HepG2 (cell line): ENCODE measurements around the gene PGK1. TPM values are rescaled to one million over a fixed set of nuclear protein-coding genes. Genes with fewer than 3 reads are reported as not detected.

ENCODE experiments used
- ATAC-seq: fragments of 200-7000 bp; cut with Tn5 transposase; 3 replicates; pipeline ENCODE4 v1.9.1; 2020; ENCODE audit warnings: mild to moderate bottlenecking, moderate library complexity
- BruUV-seq: library from RNA; stranded (reverse); fragments of 400-500 nt; replicated peaks from 2 replicates; lab custom pipeline; 2021; lab: Mats Ljungman, UMichigan
- CTCF ChIA-PET: fragments of 300-600 bp; formaldehyde crosslinking; extraction: SDS; loops from one replicate; lab custom pipeline; 2021; ENCODE audit warnings: low total read pairs, inconsistent platforms, low intra/inter-chr PET ratio; lab: Yijun Ruan, JAX
- POLR2A ChIA-PET: fragments of 350-600 bp; sonication (Branson Sonifier 250); formaldehyde crosslinking; loops from one replicate; lab custom pipeline; 2020; ENCODE audit warnings: antibody characterized with exemption, inconsistent platforms; lab: Yijun Ruan, JAX
- DNase-seq: peaks from one replicate; pipeline ENCODE4 v3.0.0-alpha.2; 2015; ENCODE audit warnings: low spot score
- FAIRE-seq: peaks from 3 replicates; lab custom pipeline; 2011; peaks lifted over from hg19 to GRCh38; lab: Jason Lieb, UNC
- H2AFZ ChIP-seq: one replicate; pipeline ENCODE4 v1.6.1; 2011; ENCODE audit warnings: low read length, inconsistent platforms
- H3K27ac ChIP-seq: fragments of 300-600 bp; 3 replicates; pipeline ENCODE4 v1.8.0; 2011; ENCODE audit warnings: mixed run types, mild to moderate bottlenecking, mixed read lengths, low read length, inconsistent platforms; ENCODE audit not compliant: insufficient read depth; ENCODE audit errors: extremely low read length
- H3K27me3 ChIP-seq, 2 experiments: fragments of 200-600 bp in 1 of 2; 2 replicates in 1 of 2; 3 replicates in 1 of 2; pipeline versions ENCODE4 v1.6.0 to v1.8.0; 2011; ENCODE audit warnings: low read length in 2 of 2, mild to moderate bottlenecking in 2 of 2, moderate library complexity in 2 of 2, inconsistent platforms in 1 of 2; ENCODE audit not compliant: insufficient read depth in 2 of 2, control insufficient read depth in 1 of 2
- H3K36me3 ChIP-seq, 2 experiments: fragments of 200-600 bp in 1 of 2; replicated peaks in 1 of 2; 2 replicates in 1 of 2; 3 replicates in 1 of 2; pipeline versions ENCODE4 v1.5.1 to v1.8.0; 2011; ENCODE audit warnings: low read length in 2 of 2, inconsistent platforms in 1 of 2; ENCODE audit not compliant: insufficient read depth in 2 of 2, control insufficient read depth in 1 of 2
- H3K4me1 ChIP-seq: 2 replicates; pipeline ENCODE4 v1.5.1; 2012; ENCODE audit warnings: low read length, inconsistent platforms; ENCODE audit not compliant: insufficient read depth
- H3K4me2 ChIP-seq: 2 replicates; pipeline ENCODE4 v1.6.0; 2011; ENCODE audit warnings: low read depth, low read length, inconsistent platforms
- H3K4me3 ChIP-seq, 3 experiments: fragments of 200-600 bp in 1 of 3; sonication (generic), shearing (Covaris generic) in 1 of 3; replicated peaks in 1 of 3; 2 replicates each; pipeline ENCODE4 v1.5.1; 2011 to 2016; ENCODE audit warnings: low read length in 3 of 3, inconsistent platforms in 2 of 3, low read depth in 2 of 3, mild to moderate bottlenecking in 2 of 3, control low read depth in 1 of 3, mixed read lengths in 1 of 3; ENCODE audit not compliant: insufficient read depth in 1 of 3
- H3K79me2 ChIP-seq: one replicate; pipeline ENCODE4 v1.6.1; 2011; ENCODE audit warnings: low read length, inconsistent platforms; ENCODE audit not compliant: insufficient read depth
- H3K9ac ChIP-seq: 2 replicates; pipeline ENCODE4 v1.6.0; 2011; ENCODE audit warnings: mild to moderate bottlenecking, low read depth, low read length, inconsistent platforms; ENCODE audit not compliant: insufficient read depth
- H3K9me3 ChIP-seq: 2 replicates; pipeline ENCODE4 v1.5.1; 2012; ENCODE audit warnings: mild to moderate bottlenecking, low read length
- H4K20me1 ChIP-seq: 2 replicates; pipeline ENCODE4 v1.6.0; 2011; ENCODE audit warnings: inconsistent platforms, mild to moderate bottlenecking, low read length, moderate library complexity; ENCODE audit not compliant: insufficient read depth
- JDP2 ChIP-seq: sonication (generic); formaldehyde crosslinking; IDR thresholded peaks from 2 replicates; pipeline ENCODE4 v1.8.1; 2022; ENCODE audit warnings: missing genetic modification reagents, borderline replicate concordance
- MYNN ChIP-seq: sonication (generic); formaldehyde crosslinking; IDR thresholded peaks from 2 replicates; pipeline ENCODE4 v1.4.0; 2020; ENCODE audit warnings: mild to moderate bottlenecking, low read depth, missing genetic modification reagents
- RARA ChIP-seq: IDR thresholded peaks from 2 replicates; pipeline ENCODE4 v1.6.1; 2016; ENCODE audit warnings: missing genetic modification reagents, missing compliant biosample characterization
- RXRB ChIP-seq: IDR thresholded peaks from 2 replicates; pipeline ENCODE4 v1.6.1; 2016; ENCODE audit warnings: borderline replicate concordance, missing genetic modification reagents, missing compliant biosample characterization
- SRSF1 ChIP-seq: fragments of 200-400 bp; formaldehyde crosslinking; optimal IDR thresholded peaks from 2 replicates; pipeline ENCODE3; 2017; ENCODE audit warnings: mild to moderate bottlenecking, low read depth, low read length, moderate library complexity
- ZEB1 ChIP-seq: IDR thresholded peaks from 2 replicates; pipeline ENCODE4 v1.6.1; 2012; ENCODE audit warnings: mild to moderate bottlenecking, low read depth, inconsistent platforms; ENCODE audit not compliant: insufficient replicate concordance
- ZNF207 ChIP-seq: fragments of 450-650 bp; IDR thresholded peaks from 2 replicates; pipeline ENCODE4 v1.6.1; 2016; ENCODE audit warnings: antibody characterized with exemption, borderline replicate concordance
- ZNF616 ChIP-seq: sonication (generic); formaldehyde crosslinking; IDR thresholded peaks from 2 replicates; pipeline ENCODE4 v1.5.0; 2020; ENCODE audit warnings: low read depth, mild to moderate bottlenecking, missing genetic modification reagents
- ZNF709 ChIP-seq: sonication (generic); formaldehyde crosslinking; IDR thresholded peaks from 2 replicates; pipeline ENCODE4 v1.5.0; 2020; ENCODE audit warnings: mild to moderate bottlenecking, missing genetic modification reagents
- in situ Hi-C: cut with HindIII; loops from 2 replicates; pipeline ENCODE4 v1.10.0; 2017; ENCODE audit warnings: low pct_unique_long_range_greater_than_20kb; ENCODE audit not compliant: extremely low pct_ligation_motif_present
- intact Hi-C: fragments of 100-400 bp; cut with micrococcal nuclease; formaldehyde crosslinking; loops from one replicate; pipeline ENCODE4 v1.10.0; 2022; ENCODE audit not compliant: unreplicated experiment
- polyA plus RNA-seq, 8 experiments: library from polyadenylated mRNA; depleted of rRNA in 3 of 8; stranded (reverse) in 7 of 8; unstranded in 1 of 8; fragments of >200 nt; fragmentation: Illumina TruSeq in 4 of 8; extraction: Trizol in 4 of 8; gene quantifications; 2 replicates each; pipeline versions ENCODE4 v1.2.1 to v1.2.3, GENCODE V29; 2011 to 2016; ENCODE audit warnings: low read depth in 4 of 8, missing spikeins in 1 of 8, mixed read lengths in 1 of 8; ENCODE audit not compliant: insufficient read depth in 1 of 8
- total RNA-seq, 5 experiments: library from RNA; depleted of rRNA; stranded (reverse); fragments of >200 nt; fragmentation: Illumina TruSeq; extraction: Trizol; gene quantifications; 2 replicates each; pipeline ENCODE4 v1.2.3, GENCODE V29; 2016; ENCODE audit warnings: low read depth in 1 of 5
- TF ChIP-seq, protein P1 (sequence below): sonication (generic); formaldehyde crosslinking; IDR thresholded peaks from 2 replicates; pipeline ENCODE4 v1.8.1; 2023; ENCODE audit warnings: missing genetic modification reagents, mild to moderate bottlenecking, borderline replicate concordance

Gene PGK1
- total and polyA plus RNA-seq, 2 of the 13 experiments (the other 11 are each of a cell fraction or from before 2014, with no cell fraction given), result 325 to 1,274 TPM

DNA sequence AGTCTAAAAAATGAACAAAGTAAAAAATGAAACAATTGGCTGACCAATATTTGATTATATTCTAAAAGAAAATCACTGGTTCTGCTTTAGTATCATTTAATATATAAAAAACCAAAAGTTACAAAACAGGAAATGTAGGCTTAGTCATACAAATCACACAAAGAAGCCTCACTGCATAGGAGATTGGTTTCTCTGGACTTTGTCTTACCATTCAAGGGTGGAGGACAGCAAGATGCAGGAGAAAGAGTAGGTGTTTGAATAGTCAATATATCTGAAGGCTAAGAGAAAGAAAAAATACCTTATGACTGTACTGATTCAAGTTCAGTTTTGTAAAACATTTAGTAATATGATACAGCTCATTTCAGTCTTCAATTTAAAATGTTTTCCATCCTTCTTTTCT lies 64.0 kb downstream of the PGK1 start:
- no TSS peak for BruUV-seq
- ATAC-seq (no peak), FAIRE-seq (no peak), DNase-seq (no peak)
- ChIA-PET POLR2A (no interaction called here), CTCF (no interaction called here)
- H2AFZ ChIP-seq, result no peak overlapping the region
- no peaks in the 10 kb centered on the region for H3K4me1 ChIP-seq
- TF ChIP-seq ZNF709 (CRISPR knock-in tag) (no peak), MYNN (CRISPR knock-in tag) (no peak), RXRB (CRISPR knock-in tag) (no peak), ZNF616 (CRISPR knock-in tag) (no peak), SRSF1 (no peak), RARA (CRISPR knock-in tag) (no peak), ZEB1 (no peak), JDP2 (CRISPR knock-in tag) (no peak), ZNF207 (no peak)
- TF ChIP-seq, protein P1, sequence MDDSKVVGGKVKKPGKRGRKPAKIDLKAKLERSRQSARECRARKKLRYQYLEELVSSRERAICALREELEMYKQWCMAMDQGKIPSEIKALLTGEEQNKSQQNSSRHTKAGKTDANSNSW (CRISPR knock-in tag), result no peak
- no peaks in the 10 kb centered on the region for H3K9me3 ChIP-seq
- H4K20me1 ChIP-seq, result no peaks in the 10 kb centered on the region
- no peak overlapping the region for H3K4me3 ChIP-seq
- H3K27me3 ChIP-seq, result no peaks in the 10 kb centered on the region
- H3K4me2 ChIP-seq, result no peak overlapping the region
- in situ Hi-C loops (no loop called here), intact Hi-C loops (no loop called here)
- H3K79me2 ChIP-seq, result no peaks in the 10 kb centered on the region
- H3K36me3 ChIP-seq, result no peaks in the 10 kb centered on the region
- no peak overlapping the region for H3K27ac ChIP-seq
- no peak overlapping the region for H3K9ac ChIP-seq

Other genes with a start within 250 kb of the PGK1 start
- gene MAGT1, start 208.8 kb upstream of the PGK1 start, total RNA-seq (2016; rRNA removed; fragmentation: Illumina TruSeq; extraction: Trizol), result 45.8 and 75.0 TPM in 2 replicates
- gene MAGT1, start 208.8 kb upstream of the PGK1 start, polyA plus RNA-seq (2011; rRNA removed), result 31.4 and 38.0 TPM in 2 replicates
- 375 and 491 TPM in 2 replicates for gene COX7B, start 204.8 kb upstream of the PGK1 start, total RNA-seq (2016; rRNA removed; fragmentation: Illumina TruSeq; extraction: Trizol)
- 499 and 635 TPM in 2 replicates for gene COX7B, start 204.8 kb upstream of the PGK1 start, polyA plus RNA-seq (2011; rRNA removed)
- gene ATP7A, start 193.6 kb upstream of the PGK1 start, total RNA-seq (2016; rRNA removed; fragmentation: Illumina TruSeq; extraction: Trizol), result 3.9 and 4.7 TPM in 2 replicates
- 1.7 and 1.9 TPM in 2 replicates for gene ATP7A, start 193.6 kb upstream of the PGK1 start, polyA plus RNA-seq (2011; rRNA removed)
- 0.33 TPM in 1 of 2 replicates, not detected in the other for gene PGAM4, start 134.6 kb upstream of the PGK1 start, total RNA-seq (2016; rRNA removed; fragmentation: Illumina TruSeq; extraction: Trizol)
- gene PGAM4, start 134.6 kb upstream of the PGK1 start, polyA plus RNA-seq (2011; rRNA removed), result 0.10 and 0.24 TPM in 2 replicates
- gene TAF9B, start 35.4 kb downstream of the PGK1 start, total RNA-seq (2016; rRNA removed; fragmentation: Illumina TruSeq; extraction: Trizol), result 15.2 and 25.1 TPM in 2 replicates
- 5.3 and 10.8 TPM in 2 replicates for gene TAF9B, start 35.4 kb downstream of the PGK1 start, polyA plus RNA-seq (2011; rRNA removed)
- gene CYSLTR1, start 223.4 kb downstream of the PGK1 start, total RNA-seq (2016; rRNA removed; fragmentation: Illumina TruSeq; extraction: Trizol), result not detected in 2 replicates
- gene CYSLTR1, start 223.4 kb downstream of the PGK1 start, polyA plus RNA-seq (2011; rRNA removed), result not detected in 2 replicates